ENCODE data around the gene MOGAT1.

- TF ChIP-seq, protein P1, sequence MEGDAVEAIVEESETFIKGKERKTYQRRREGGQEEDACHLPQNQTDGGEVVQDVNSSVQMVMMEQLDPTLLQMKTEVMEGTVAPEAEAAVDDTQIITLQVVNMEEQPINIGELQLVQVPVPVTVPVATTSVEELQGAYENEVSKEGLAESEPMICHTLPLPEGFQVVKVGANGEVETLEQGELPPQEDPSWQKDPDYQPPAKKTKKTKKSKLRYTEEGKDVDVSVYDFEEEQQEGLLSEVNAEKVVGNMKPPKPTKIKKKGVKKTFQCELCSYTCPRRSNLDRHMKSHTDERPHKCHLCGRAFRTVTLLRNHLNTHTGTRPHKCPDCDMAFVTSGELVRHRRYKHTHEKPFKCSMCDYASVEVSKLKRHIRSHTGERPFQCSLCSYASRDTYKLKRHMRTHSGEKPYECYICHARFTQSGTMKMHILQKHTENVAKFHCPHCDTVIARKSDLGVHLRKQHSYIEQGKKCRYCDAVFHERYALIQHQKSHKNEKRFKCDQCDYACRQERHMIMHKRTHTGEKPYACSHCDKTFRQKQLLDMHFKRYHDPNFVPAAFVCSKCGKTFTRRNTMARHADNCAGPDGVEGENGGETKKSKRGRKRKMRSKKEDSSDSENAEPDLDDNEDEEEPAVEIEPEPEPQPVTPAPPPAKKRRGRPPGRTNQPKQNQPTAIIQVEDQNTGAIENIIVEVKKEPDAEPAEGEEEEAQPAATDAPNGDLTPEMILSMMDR (IDR thresholded peaks at IDR 0.05; ENCODE audit: insufficient read depth, low read length, poor library complexity, severe bottlenecking) = no peak
- no peak for TF ChIP-seq EZH2phosphoT487 (conservative IDR thresholded peaks at IDR 0.05; ENCODE audit: low read length)
These were observed 49.6 kb upstream of the MOGAT1 start for GRCh38 chr2:222621893-222622292.

Measured in SU-DHL-6 (cell line).